ENCODE measurements around the gene PPARA. TPM values are rescaled to one million over a fixed set of nuclear protein-coding genes. Genes with fewer than 3 reads are reported as not detected.
"Not testable (repeated sequence)": the region's sequence is repeated elsewhere in the genome, so short reads cannot be mapped to it uniquely, and the experiment has no call there.

PPARA gene
- total and polyA plus RNA-seq, 12 donors, result 5.1 to 208 (median 37.4) TPM

- no peak for TF ChIP-seq POLR2A (IDR thresholded peaks at IDR 0.05)
- TF ChIP-seq CTCF (IDR thresholded peaks at IDR 0.05), result no peak
- Histone ChIP-seq H3K4me1 (replicated peaks in 1 of 2) (peaks cover 11 to 25% of the 10 kb centered on the region in 2 donors), H3K27ac (peak overlapping the region in 1 of 5 donors; percentile 58), H3K9me3 (replicated peaks in 1 of 3) (no peaks in the 10 kb centered on the region), H3K4me3 (no peak overlapping the region), H3K27me3 (no peaks in the 10 kb centered on the region), H3K36me3 (replicated peaks in 1 of 2) (no peaks in the 10 kb centered on the region)
- intact Hi-C loops (cut with DNase I), result loop anchor here in 1 of 2 donors (10.0 kb wide), 1 partner anchor 158 kb away; the partner anchor contains the start of gene GTSE1
- DNase-seq, result no peak
- 81 to 86% (median 84%) methylated on average over 14 of the region's 14 CpGs for WGBS, 4 donors
These were observed 13.0 kb upstream of the PPARA start for GRCh38 chr22:46137218-46137766.

GRCh38 chr22:46138058-46138797 is 12.1 kb upstream of the PPARA start:
- Histone ChIP-seq H3K27ac (peak overlapping the region in 1 of 5 donors; percentile 44), H3K4me1 (replicated peaks in 1 of 2) (peaks cover 6 to 16% of the 10 kb centered on the region in 2 donors), H3K27me3 (no peaks in the 10 kb centered on the region), H3K4me3 (no peak overlapping the region), H3K9me3 (replicated peaks in 1 of 3) (no peaks in the 10 kb centered on the region), H3K36me3 (replicated peaks in 1 of 2) (no peaks in the 10 kb centered on the region)
- DNase-seq, result no peak
- intact Hi-C loops (cut with DNase I), result loop anchor here in 1 of 2 donors (10.0 kb wide), 1 partner anchor 157 kb away; the partner anchor contains the start of gene GTSE1
- TF ChIP-seq POLR2A (IDR thresholded peaks at IDR 0.05) (no peak), CTCF (IDR thresholded peaks at IDR 0.05) (no peak)
- 85 to 92% (median 88%) methylated on average over 14 of the region's 14 CpGs for WGBS, 4 donors

- H3K4me3 ChIP-seq; H3K27me3 ChIP-seq; H3K36me3 ChIP-seq (replicated peaks in 1 of 2); H3K9me3 ChIP-seq (replicated peaks in 1 of 3): not testable (repeated sequence)
- Histone ChIP-seq H3K4me1 (replicated peaks in 1 of 2) (peaks cover 6 to 14% of the 10 kb centered on the region in 2 donors), H3K27ac (peak overlapping the region; percentile 48 to 97 (median 89))
- intact Hi-C loops (cut with DNase I), result loop anchor here in 1 of 2 donors (10.0 kb wide), 1 partner anchor 155 kb away; the partner anchor contains the start of gene GTSE1
- WGBS, 4 donors, result 36 to 52% (median 43%) methylated on average over 5 to 9 of the region's 9 CpGs
- DNase-seq, result peak in 2 of 7 donors; percentile 47 to 69
These were observed 10.9 kb upstream of the PPARA start for GRCh38 chr22:46139417-46139816.

GRCh38 chr22:46139895-46140350 is 10.4 kb upstream of the PPARA start:
- TF ChIP-seq POLR2A (IDR thresholded peaks at IDR 0.05), result no peak
- TF ChIP-seq CTCF (IDR thresholded peaks at IDR 0.05), result no peak
- Histone ChIP-seq H3K36me3 (replicated peaks in 1 of 2) (no peaks in the 10 kb centered on the region), H3K27ac (peak overlapping the region; percentile 48 to 97 (median 89)), H3K4me1 (replicated peaks in 1 of 2) (peaks cover 6 to 14% of the 10 kb centered on the region in 2 donors), H3K27me3 (no peaks in the 10 kb centered on the region), H3K4me3 (no peak overlapping the region), H3K9me3 (replicated peaks in 1 of 3) (no peaks in the 10 kb centered on the region)
- peak; percentile 77 to 91 (median 85) for DNase-seq
- intact Hi-C loops (cut with DNase I), result loop anchor here in 1 of 2 donors (10.0 kb wide), 1 partner anchor 155 kb away; the partner anchor contains the start of gene GTSE1
- 47 to 54% (median 50%) methylated on average over 13 to 17 of the region's 17 CpGs for WGBS, 4 donors
